Stimulated activated CD4-positive, alpha-beta T cell treated with anti-CD3 and anti-CD28 coated beads, Interleukin-1b, Interleukin-23, amount 100 ng/mL, for 1 hour (primary cell): ENCODE results near the gene HELZ.
"Not testable (repeated sequence)": the region's sequence is repeated elsewhere in the genome, so short reads cannot be mapped to it uniquely, and the experiment has no call there.

Source experiments
- DNase-seq, 2 donors: peaks; one replicate each; pipeline ENCODE4 v3.0.0-alpha.2; 2020; ENCODE audit warnings: low read depth in 2 of 2

The HELZ gene

GRCh38 chr17:67052720-67053437 is 192.1 kb downstream of the HELZ start:
- no peak for DNase-seq

GRCh38 chr17:67051837-67052236 is 193.2 kb downstream of the HELZ start:
- DNase-seq = no peak

GRCh38 chr17:67051155-67051538 is 193.8 kb downstream of the HELZ start:
- DNase-seq = no peak

DNA sequence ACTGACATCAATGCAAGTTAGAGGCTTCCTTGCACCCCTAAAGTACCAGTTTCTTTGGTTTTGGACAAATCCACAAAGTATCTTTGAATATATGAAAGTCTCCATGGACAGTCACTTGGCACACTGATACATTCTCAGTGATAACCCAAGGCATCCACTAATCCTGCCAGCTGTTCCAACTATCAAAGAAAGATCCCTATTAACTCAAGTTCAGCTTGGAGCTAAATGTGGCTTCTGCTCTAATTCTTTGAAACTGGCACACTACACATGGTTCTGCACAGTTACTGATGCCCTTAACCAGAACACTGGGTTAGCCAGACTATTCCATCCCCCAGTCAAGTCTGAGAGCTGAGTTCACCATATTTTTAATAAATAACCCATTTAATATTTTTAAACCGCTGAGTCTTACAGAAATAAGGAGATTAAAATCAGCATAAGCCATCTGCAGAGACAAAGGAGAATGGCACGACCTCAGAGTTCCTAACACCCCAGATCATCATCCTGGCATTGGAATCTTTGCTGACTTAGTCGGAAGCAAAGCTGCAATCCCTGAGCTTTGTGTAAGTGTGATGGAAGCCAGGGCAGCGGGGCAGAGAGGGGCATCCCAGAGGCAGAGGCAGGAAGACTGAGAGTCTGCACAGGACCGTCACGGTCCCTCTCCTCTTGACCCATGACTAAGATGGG is 194.4 kb downstream of the HELZ start:
- DNase-seq = no peak

DNA sequence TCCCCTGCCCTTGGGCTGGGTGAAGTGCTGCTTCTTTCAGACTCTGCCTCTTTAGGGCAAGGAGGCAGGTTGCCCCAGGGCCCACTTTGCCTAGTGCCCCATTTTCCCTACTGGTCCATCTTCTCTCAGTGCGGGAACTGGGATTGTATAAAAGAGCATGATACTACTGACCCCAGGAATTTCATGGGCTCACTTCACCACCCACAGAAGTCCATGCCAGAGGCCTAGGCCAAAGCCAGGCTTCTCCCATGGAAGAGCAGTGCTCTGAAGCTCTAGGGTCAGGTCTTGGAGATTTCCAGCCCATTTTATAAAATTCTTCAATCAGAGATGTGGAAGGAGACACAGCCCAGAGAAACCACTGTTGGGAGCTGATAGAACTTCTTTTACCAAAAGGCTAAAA is 194.9 kb downstream of the HELZ start:
- DNase-seq = no peak

GRCh38 chr17:67049025-67049739 is 195.8 kb downstream of the HELZ start:
- DNase-seq = no peak

DNA sequence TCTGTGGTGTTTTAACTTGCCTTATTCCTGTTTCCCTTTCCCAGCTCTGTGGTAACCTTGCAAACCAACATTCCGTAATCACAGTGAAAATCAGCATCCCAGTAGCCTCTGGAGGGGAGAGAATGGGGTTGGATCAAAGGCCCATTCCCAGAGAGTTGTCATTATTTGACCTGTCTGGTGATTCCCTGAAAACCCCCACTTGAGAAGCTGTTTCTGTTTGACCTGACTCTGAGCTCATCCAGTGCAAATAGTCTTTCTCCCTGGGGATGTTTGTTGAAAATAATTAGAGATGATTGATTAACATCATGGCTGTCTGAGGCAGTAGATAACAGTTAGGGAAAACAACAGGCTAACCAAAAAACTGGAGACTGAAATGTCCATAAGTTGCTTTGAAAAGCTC is 197.6 kb downstream of the HELZ start:
- no peak for DNase-seq

- DNase-seq = no peak
These were observed 198.6 kb downstream of the HELZ start for GRCh38 chr17:67046398-67046797.

GRCh38 chr17:67044940-67045339 is 200.1 kb downstream of the HELZ start:
- no peak for DNase-seq

- DNase-seq = no peak
These were observed 200.8 kb downstream of the HELZ start, which contains the start of gene CACNG1 for GRCh38 chr17:67044016-67044772. TSS of gene CACNG1 (plus strand) at chr17:67044554. CDS start at chr17:67044661, 107 bp downstream.

GRCh38 chr17:67043283-67043682 is 201.7 kb downstream of the HELZ start:
- DNase-seq = no peak

DNA sequence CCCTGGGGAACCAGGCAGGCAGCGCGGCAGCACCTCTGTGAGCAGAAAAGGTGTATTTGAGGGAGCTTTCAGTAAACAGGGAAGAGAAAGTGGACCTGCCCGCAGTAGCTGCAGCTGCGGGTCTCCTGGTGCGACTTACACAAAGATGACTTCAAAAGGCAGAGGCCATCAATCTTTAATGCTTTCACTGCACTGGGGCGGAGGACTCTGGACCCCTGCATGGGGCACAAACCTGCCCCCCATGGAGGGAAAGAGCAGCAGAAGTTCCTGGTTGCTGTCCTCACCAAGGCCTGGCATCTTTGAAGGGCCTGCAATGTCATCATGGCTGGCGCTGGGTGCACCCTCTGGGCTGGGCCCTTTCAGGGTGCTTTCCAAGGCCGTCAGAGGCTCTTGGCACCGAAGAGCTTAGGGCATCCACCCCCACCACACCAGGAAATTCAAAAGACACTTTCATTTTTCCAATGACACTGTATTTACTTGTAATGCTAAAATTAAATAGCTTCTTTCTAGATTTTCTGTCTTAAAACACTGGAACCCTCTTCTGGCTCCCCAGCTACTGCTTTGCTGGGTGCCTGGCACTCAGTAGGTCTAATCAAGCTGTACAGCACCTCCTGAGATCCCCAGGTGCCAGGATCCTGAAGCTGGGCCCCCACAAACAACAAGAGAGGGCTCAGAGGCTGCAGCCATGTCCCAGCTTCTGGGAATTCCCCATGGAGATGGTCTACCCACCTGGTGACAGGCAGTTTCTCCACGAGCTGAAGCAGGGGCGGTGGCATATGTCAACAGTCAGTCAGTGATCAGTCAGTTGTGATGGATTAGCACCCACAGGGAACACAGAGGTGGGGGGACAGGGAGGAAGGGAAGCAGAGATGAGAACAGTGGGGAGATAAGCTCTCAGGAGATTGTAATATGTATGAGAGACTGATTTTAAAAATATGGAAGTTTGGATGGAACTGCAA is 202.8 kb downstream of the HELZ start:
- DNase-seq = no peak

GRCh38 chr17:67041531-67041930 is 203.5 kb downstream of the HELZ start:
- DNase-seq = no peak

DNA sequence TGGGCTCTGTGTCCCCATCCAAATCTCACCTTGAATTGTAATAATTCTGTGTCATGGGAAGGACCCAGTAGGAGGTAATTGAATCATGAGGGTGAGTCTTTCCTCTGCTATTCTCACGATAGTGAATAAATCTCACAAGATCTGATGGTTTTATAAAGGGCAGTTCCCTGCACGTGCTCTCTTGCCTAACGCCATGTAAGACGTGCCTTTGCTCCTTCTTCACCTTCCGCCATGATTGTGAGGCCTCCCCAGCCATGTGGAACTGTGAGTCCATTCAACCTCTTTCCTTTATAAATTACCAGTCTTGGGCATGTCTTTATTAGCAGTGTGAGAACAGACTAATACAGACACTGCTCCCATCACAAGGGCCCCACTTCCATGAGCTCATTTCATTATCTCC is 203.9 kb downstream of the HELZ start:
- DNase-seq = not testable (repeated sequence)

DNA sequence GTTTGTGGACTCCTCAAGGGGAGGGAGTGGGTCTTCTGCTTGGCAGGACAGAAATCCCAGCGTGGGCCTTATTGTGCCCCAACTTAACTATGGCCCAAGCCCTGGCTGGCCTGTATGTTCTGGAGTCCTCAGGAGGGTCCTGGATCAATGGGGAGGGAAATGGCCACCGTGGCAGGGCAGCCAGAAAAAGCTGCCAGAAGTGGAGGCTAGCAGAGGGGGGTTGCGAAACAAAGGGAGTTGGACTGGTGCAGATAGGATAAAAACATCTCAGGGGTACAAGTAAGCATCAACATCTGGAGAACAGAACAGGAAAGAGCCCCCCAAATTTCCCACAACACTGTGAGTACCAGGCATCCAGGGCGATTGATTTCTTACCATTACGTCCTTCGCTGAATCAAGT is 204.3 kb downstream of the HELZ start:
- no peak for DNase-seq

DNA sequence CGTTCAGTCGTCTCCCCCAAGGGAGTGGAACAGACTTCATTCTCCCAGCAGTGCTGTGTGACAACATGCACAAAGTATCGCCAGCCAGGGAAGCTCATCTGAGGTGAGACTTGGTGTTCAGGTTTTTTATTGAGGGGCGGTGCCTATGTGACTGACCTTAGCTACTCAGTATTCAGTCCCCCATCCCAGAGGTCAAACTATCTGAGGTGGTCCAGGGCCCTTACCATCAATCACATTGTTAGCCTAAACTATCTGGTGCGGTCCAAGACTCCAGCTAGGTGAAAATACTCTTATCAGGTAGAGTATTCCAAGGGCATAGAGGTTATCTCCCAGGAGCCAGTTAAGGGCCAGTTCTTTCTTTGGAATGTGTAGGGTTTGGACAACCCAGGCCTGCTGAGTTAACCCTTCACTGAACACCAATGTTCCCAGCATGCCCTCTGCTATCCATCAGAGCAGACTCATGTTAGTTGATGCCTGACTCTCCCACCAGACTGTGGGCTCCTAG is 206.1 kb downstream of the HELZ start:
- no peak for DNase-seq

GRCh38 chr17:67035131-67036083 is 209.6 kb downstream of the HELZ start:
- no peak for DNase-seq

GRCh38 chr17:67033613-67034012 is 211.4 kb downstream of the HELZ start:
- DNase-seq = no peak

GRCh38 chr17:67032985-67033384 is 212.0 kb downstream of the HELZ start:
- DNase-seq = no peak

GRCh38 chr17:67032382-67032781 is 212.6 kb downstream of the HELZ start:
- no peak for DNase-seq
